Subcutaneous adipose tissue (tissue), 4 donors: ENCODE measurements around the gene ARF1. TPM values are rescaled to one million over a fixed set of nuclear protein-coding genes. Genes with fewer than 3 reads are reported as not detected.

ENCODE experiments used
- CTCF ChIP-seq: fragments of 450-650 bp; IDR thresholded peaks from one replicate; pipeline ENCODE4 v1.5.1; 2016; ENCODE audit warnings: low read depth, mild to moderate bottlenecking, control low read depth, antibody characterized with exemption, moderate library complexity
- total RNA-seq, 4 donors: library from RNA; depleted of rRNA; stranded (reverse); fragments of >200 nt; gene quantifications; one replicate each; pipeline ENCODE4 v1.1.0, GENCODE V29; 2016

Gene ARF1
- total RNA-seq, 4 donors from 2014 or later: 227 to 245 (median 236) TPM

- TF ChIP-seq CTCF: no peak
These were observed 24.1 kb upstream of the ARF1 start for GRCh38 chr1:228058172-228058948.

DNA sequence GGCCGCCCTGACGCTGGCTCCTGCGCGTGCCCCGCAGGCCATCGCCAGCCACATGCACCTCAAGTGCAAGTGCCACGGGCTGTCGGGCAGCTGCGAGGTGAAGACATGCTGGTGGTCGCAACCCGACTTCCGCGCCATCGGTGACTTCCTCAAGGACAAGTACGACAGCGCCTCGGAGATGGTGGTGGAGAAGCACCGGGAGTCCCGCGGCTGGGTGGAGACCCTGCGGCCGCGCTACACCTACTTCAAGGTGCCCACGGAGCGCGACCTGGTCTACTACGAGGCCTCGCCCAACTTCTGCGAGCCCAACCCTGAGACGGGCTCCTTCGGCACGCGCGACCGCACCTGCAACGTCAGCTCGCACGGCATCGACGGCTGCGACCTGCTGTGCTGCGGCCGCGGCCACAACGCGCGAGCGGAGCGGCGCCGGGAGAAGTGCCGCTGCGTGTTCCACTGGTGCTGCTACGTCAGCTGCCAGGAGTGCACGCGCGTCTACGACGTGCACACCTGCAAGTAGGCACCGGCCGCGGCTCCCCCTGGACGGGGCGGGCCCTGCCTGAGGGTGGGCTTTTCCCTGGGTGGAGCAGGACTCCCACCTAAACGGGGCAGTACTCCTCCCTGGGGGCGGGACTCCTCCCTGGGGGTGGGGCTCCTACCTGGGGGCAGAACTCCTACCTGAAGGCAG is 23.4 kb upstream of the ARF1 start:
- no peak for TF ChIP-seq CTCF

DNA sequence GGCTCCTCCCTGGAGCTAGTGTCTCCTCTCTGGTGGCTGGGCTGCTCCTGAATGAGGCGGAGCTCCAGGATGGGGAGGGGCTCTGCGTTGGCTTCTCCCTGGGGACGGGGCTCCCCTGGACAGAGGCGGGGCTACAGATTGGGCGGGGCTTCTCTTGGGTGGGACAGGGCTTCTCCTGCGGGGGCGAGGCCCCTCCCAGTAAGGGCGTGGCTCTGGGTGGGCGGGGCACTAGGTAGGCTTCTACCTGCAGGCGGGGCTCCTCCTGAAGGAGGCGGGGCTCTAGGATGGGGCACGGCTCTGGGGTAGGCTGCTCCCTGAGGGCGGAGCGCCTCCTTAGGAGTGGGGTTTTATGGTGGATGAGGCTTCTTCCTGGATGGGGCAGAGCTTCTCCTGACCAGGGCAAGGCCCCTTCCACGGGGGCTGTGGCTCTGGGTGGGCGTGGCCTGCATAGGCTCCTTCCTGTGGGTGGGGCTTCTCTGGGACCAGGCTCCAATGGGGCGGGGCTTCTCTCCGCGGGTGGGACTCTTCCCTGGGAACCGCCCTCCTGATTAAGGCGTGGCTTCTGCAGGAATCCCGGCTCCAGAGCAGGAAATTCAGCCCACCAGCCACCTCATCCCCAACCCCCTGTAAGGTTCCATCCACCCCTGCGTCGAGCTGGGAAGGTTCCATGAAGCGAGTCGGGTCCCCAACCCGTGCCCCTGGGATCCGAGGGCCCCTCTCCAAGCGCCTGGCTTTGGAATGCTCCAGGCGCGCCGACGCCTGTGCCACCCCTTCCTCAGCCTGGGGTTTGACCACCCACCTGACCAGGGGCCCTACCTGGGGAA is 22.7 kb upstream of the ARF1 start:
- no peak for TF ChIP-seq CTCF

DNA sequence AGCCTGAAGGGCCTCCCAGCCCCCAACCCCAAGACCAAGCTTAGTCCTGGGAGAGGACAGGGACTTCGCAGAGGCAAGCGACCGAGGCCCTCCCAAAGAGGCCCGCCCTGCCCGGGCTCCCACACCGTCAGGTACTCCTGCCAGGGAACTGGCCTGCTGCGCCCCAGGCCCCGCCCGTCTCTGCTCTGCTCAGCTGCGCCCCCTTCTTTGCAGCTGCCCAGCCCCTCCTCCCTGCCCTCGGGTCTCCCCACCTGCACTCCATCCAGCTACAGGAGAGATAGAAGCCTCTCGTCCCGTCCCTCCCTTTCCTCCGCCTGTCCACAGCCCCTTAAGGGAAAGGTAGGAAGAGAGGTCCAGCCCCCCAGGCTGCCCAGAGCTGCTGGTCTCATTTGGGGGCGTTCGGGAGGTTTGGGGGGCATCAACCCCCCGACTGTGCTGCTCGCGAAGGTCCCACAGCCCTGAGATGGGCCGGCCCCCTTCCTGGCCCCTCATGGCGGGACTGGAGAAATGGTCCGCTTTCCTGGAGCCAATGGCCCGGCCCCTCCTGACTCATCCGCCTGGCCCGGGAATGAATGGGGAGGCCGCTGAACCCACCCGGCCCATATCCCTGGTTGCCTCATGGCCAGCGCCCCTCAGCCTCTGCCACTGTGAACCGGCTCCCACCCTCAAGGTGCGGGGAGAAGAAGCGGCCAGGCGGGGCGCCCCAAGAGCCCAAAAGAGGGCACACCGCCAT is 21.9 kb upstream of the ARF1 start:
- no peak for TF ChIP-seq CTCF

GRCh38 chr1:228061411-228062084 is 21.0 kb upstream of the ARF1 start:
- TF ChIP-seq CTCF: no peak

- no peak for TF ChIP-seq CTCF
These were observed 20.3 kb upstream of the ARF1 start for GRCh38 chr1:228062085-228062791.
